GM10248 (cell line): Measurements from ENCODE around the gene ATPAF1.
"Not testable (repeated sequence)": the region's sequence is repeated elsewhere in the genome, so short reads cannot be mapped to it uniquely, and the experiment has no call there.

ENCODE experiments used
- CTCF ChIA-PET: fragments of 300-600 bp; sonication (Branson Sonifier 250); formaldehyde crosslinking; extraction: SDS; loops from one replicate; lab custom pipeline; 2021; ENCODE audit warnings: antibody characterized with exemption; lab: Yijun Ruan, JAX
- POLR2A ChIA-PET: fragments of 350-650 bp; sonication (Branson Sonifier 250); formaldehyde crosslinking; extraction: SDS; loops from one replicate; lab custom pipeline; 2020; ENCODE audit warnings: antibody characterized with exemption; lab: Yijun Ruan, JAX
- DNase-seq: peaks from one replicate; pipeline ENCODE4 v3.0.0; 2012; ENCODE audit errors: extremely low spot score
- TF ChIP-seq, protein P1 (sequence below): IDR thresholded peaks from 2 replicates; pipeline ENCODE4 v1.5.1; 2012; ENCODE audit warnings: mild to moderate bottlenecking, low read depth; ENCODE audit errors: extremely low read depth, missing control alignments, control extremely low read depth

Gene ATPAF1

GRCh38 chr1:46652321-46653100 lies 15.7 kb downstream of the ATPAF1 start:
- no peak for DNase-seq
- ChIA-PET CTCF (interaction anchor here (1.3 to 1.4 kb wide), 2 partner anchors 23 to 210 kb away, joined by 3 to 4 read pairs; no protein-coding TSS in a partner anchor), POLR2A (no interaction called here)
- TF ChIP-seq, protein P1, sequence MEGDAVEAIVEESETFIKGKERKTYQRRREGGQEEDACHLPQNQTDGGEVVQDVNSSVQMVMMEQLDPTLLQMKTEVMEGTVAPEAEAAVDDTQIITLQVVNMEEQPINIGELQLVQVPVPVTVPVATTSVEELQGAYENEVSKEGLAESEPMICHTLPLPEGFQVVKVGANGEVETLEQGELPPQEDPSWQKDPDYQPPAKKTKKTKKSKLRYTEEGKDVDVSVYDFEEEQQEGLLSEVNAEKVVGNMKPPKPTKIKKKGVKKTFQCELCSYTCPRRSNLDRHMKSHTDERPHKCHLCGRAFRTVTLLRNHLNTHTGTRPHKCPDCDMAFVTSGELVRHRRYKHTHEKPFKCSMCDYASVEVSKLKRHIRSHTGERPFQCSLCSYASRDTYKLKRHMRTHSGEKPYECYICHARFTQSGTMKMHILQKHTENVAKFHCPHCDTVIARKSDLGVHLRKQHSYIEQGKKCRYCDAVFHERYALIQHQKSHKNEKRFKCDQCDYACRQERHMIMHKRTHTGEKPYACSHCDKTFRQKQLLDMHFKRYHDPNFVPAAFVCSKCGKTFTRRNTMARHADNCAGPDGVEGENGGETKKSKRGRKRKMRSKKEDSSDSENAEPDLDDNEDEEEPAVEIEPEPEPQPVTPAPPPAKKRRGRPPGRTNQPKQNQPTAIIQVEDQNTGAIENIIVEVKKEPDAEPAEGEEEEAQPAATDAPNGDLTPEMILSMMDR = no peak

GRCh38 chr1:46651152-46651551 lies 17.0 kb downstream of the ATPAF1 start:
- POLR2A ChIA-PET, DNase-seq, CTCF ChIA-PET: not testable (repeated sequence)

GRCh38 chr1:46650491-46650890 lies 17.7 kb downstream of the ATPAF1 start:
- ChIA-PET CTCF (no interaction called here), POLR2A (no interaction called here)
- no peak for DNase-seq
- TF ChIP-seq, protein P1 = no peak

DNA sequence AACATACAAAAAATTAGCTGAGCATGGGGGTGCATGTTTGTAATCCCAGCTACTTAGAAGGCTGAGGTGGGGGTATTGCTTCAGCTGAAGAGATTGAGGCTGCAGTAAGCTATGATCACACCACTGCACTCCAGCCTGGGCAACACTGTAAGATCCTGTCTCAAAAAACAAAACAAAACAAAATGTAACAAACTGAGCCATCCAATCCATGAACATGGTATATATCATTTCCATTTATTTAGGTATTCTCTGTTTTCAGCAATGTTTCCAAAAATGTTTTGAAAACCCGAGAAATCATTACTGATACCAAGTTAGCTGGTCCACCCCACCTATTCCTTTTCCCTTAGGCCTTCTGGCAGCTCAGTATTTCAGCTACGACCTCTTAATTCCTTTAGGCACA lies 18.4 kb downstream of the ATPAF1 start:
- TF ChIP-seq, protein P1 = no peak
- POLR2A ChIA-PET = no interaction called here
- DNase-seq = no peak
- CTCF ChIA-PET = interaction anchor here (1.4 kb wide), 1 partner anchor 26 kb away, joined by 3 read pairs; no protein-coding TSS in a partner anchor

DNA sequence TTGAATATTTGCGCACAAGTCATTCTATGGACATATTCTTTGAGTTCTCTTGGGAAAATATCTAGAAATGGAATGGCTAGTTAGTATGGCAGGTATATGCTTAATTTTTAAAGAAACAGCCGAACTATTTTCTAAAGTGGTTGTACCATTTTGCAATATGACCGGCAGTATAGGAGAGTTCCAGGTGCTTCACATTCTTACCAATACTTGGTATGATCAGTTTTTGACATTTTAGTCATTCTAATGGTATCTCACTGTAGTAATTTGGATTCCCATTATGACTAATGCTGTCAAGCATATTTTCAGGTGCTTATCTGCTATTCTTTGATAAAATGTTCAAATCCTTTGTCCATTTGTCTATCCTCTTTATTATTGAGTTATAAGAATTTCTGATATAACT lies 20.6 kb downstream of the ATPAF1 start:
- TF ChIP-seq, protein P1 = no peak
- no peak for DNase-seq
- ChIA-PET CTCF (interaction anchor here (1.2 to 1.3 kb wide), 3 partner anchors 10 to 80 kb away, joined by 3 read pairs; no protein-coding TSS in a partner anchor), POLR2A (no interaction called here)

GRCh38 chr1:46646844-46647243 lies 21.3 kb downstream of the ATPAF1 start:
- ChIA-PET POLR2A (no interaction called here), CTCF (interaction anchor here (1.3 kb wide), 2 partner anchors 10 to 34 kb away, joined by 3 read pairs; no protein-coding TSS in a partner anchor)
- TF ChIP-seq, protein P1 = no peak
- DNase-seq = no peak

- TF ChIP-seq, protein P1 = no peak
- ChIA-PET CTCF (interaction anchor here (1.3 kb wide), 1 partner anchor 35 kb away, joined by 3 read pairs; no protein-coding TSS in a partner anchor), POLR2A (no interaction called here)
- DNase-seq = no peak
These were observed 21.8 kb downstream of the ATPAF1 start for GRCh38 chr1:46646331-46646730.
